HL-60/S4 (cell line): ENCODE results near the gene SH3PXD2A.

Source experiments
- in situ Hi-C: fragments of 300-500 bp; cut with MboI; formaldehyde crosslinking; loops from 2 replicates; pipeline ENCODE4 v1.14.3; 2022; ENCODE audit warnings: low sequenced_read_pairs

Gene SH3PXD2A

DNA sequence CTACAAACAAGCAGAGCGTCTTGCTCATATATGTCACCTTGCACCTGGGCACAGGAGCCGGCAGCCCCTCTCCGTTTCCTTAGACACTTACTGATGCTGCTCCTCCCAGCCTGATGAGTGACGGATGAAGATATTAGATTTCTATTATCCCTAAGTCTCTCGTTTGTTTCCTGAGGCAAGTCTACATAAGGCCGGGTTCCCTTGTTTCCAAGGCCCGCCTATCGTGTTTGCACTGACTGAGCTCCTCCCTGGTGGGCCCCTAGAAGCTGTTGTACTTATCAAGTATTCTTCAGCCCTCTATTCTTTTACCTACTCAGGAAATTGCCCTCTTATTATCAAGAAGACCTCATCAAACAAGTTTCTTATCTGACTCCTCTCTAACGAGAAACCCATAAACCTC, 18.5 kb downstream of the SH3PXD2A start:
- in situ Hi-C loops: no loop called here

DNA sequence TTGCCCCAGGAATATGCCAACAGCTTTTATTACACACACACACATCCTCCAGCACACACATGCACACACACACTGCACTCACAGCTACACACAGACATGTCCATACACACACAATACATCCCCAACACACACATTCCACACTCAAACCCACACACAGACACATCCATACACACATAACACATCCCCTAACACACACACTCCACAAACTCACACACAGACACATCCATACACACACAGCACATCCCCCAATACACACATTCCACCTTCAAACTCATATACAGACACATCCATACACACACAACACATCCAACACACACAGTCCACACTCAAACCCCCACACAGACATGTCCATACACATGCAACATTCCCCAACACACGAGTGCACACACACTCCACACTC, 19.1 kb downstream of the SH3PXD2A start:
- in situ Hi-C loops: no loop called here

DNA sequence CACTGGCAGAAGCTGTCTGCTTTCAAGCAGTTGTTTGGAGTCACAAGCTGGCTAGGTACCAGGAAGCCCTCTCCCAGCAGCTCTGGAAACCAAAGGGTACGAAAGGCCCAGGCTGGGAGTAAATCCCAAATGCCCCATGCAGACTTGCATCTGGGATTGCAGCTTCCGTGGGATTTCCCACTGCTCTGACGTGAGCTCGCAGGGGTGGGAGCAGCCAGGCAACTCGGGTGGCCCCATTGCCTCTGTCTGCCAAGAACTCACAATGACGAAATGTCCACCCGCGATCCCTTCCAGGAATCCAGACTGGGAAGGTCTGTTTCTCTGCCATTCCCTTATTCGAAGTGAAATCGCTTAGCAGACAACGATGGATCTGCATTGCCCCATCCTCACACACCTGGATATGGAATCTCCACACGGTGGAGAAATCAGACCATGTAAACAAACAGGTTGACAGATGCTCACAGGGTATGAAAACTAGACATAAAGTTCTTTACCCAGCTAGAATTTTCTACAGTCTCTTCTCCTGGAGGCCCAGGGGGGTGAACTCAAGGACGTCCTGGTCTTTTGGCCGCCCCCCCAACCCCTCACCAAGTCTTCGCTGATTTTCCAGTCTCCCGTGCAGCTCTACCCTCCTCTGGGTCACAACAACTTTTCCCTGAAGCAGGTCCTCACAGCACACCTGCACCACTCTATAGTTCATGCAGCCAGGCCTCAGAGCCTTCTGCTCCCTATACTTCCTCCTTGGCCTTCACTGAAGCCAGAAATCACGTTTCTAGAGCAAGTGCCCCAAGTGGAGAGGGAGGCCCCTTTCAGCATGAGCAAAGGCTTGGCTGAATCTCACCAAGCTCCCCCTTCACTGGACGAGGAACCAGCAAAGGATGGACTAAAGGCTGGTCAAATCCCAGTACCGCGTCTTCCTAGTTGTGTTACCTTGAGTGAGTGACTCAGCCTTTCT, 20.0 kb downstream of the SH3PXD2A start:
- in situ Hi-C loops: no loop called here

DNA sequence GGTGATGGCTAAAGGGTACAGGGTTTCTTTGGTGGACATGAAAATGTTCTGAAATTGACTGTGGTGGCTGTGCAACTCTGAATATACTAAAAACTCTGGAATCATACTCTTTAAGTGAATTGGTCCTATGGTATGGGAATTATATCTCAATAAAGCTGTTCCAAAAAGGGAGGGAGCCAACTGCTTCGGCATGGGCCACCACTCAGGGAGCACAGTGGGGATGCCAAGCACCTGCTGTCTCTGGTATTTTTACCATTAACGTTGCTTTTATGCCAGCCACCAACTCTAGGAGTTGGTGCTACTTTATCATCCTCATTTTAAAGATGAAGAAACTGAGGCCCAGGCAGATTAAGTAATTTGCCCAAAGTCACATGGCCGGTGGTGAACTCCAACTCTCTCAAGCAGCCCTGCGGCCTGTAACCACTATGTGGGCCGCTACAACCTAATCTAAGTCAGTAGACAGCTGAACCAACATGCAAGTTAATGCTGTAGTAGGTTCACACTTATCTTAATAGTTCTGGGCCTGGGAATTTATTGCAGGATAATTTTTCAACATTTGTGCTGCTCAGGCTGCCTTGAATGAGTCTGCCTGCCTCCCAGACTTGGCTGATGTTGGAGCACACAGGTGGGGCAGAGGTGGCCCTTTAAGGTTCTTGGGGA, 20.8 kb downstream of the SH3PXD2A start:
- in situ Hi-C loops: no loop called here

DNA sequence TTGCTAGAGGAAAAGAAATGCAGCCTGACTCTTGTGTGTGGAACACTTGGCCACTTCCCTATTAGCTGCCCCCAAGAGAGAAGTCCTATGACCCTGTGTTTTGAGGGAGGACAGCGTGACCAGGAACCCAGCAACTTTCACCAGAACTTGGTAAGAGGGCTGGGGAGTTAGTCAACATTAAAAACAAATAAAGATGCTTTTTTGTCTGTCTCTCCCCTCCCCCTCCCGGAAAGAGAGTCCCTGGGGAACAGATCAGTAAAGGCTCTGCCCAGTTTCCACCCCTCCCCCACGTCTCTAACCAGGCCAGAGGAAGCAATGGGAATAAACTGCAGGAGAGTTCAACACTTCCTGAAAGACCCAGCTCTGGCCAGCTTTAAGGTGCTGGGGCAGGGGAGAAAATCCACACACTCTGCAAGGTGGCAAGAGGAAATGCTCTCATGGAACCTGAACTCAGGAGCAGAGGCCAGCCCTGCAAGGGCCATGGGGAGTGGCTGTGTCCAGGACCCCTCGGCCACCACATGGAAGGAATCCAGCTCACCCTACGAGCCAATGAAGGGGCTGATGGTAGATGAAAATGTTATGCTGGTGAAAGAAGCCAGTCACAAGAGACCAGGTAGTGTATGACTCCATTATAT, 21.5 kb downstream of the SH3PXD2A start:
- in situ Hi-C loops: no loop called here

DNA sequence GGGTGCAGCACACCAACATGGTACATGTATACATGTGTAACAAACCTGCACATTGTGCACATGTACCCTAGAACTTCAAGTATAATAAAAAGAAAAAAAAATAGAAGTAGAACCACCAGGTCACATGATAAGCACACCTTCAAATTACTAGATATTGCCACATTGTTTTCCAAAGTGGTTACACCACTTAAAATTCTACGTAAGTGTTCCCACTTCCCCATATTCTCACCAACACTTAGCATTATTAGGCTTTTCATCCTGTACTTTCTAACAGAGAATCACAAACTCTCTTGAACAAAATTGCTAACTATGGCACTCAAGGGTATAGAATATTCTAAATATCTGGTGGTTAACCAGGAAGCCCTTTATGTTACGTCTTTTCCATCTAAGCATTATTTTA, 22.6 kb downstream of the SH3PXD2A start:
- in situ Hi-C loops: no loop called here

DNA sequence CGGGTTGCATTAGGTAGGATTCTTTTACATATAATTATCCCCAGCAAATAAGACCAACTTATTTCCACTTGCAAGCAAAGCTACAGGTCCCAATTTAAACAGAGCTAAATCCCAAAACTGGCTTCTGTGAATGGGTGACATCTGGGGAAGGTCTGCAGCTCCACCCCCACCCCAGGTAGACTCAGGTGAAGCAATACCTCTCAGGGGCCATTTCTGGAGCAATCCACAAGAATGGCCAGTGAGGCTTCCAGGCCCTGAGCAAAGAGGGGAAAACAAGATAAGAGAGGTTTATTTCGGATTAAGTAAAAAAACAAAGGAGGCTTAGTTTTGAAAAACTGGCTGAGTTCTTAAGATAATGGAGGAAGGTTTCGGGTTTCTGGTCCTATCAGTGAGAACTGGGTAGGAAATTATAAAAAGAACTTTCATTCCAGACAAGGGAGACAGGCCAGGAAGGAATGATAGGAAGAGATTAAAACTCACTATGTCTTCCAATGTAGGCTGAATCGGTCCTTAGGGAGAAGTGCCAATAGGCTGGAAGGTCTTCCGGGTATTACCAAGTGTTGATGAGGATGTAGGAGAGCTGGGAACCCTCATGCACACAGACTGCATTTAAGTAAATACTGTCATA, 25.4 kb downstream of the SH3PXD2A start:
- in situ Hi-C loops: no loop called here

DNA sequence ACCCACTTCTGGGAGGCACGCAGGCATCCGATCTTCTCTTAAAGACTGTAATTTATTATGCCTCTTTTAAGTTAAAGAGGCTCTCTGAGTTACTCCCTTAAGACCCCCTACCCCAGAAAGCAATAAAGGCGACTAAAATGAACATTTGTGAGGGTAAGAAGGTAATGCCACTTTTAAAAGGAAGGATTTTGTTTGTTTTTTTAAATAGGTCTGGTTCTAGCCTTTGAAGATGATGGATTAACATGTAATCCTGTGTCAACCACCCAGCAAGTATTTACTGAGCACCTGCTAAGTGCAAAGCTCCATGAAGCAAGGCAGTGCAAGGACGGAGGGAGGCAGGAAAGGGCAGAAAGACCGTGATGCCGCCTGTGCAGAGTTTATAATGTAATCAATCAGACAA, 26.1 kb downstream of the SH3PXD2A start:
- in situ Hi-C loops: no loop called here

DNA sequence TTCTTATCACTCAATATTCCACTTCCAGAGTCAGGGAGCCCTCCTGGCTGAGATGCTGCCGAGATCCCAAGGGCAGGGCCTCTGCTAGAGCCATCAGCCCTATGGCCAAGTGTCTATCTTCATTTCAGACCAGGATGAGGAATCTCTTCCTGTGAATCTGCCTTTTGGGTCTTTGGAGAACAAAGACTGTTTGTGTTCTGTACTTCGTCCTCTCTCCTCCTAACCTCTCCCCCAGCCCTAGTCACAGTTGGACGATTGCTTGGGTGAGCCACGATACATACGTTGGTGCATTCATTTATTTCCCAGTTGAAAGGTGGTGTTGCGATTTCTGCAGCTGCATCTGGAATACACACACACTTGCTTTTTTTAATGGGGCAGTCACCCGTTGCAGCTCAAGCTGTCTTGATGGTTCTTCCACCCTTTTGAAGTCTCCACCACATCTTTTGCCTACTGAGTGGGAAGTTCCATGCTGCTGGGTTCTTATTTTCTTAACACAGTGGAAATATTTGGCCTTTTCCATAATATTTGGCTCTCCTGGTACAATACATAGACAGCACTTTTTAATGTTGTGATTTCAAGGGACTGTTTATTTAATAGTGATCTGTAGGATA, 26.7 kb downstream of the SH3PXD2A start:
- in situ Hi-C loops: no loop called here

DNA sequence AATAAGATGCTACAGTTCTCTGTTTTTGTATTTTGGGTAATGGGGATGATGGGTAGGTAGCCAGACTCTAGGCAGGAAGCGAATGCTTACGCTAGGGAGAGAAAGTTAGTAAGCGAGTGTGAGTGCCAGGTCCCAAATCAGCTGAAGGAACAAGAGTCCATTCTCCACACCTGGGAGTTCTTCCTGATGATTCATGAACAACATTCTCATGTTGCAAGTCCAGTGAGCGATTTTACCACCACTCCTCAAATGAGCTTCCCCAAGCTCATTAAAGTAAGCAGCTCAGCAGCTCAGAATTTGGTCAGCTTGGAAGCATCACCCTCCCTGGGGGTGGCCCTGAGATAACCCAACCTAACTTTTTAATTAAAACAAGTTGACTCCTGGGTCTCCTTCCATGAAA, 27.3 kb downstream of the SH3PXD2A start:
- in situ Hi-C loops: no loop called here

DNA sequence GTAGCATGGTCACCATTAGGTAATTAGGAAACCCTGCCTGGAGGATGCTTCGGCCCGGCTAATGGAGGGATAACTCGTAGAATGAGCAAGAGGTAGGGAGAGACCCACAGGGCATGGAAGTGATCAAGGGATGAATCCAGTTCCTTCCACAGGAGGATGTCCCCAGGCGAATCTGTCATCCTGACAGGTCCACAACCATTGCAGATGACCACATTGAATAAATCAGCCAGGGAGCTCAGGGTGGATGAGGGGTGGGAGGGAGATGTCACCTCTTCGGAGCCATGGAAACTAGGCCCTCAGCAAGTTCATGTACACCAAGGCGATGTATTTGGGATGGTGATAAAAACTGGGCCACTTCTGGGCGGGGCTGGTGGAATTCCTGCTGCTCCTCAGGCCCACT, 28.5 kb downstream of the SH3PXD2A start:
- in situ Hi-C loops: no loop called here

DNA sequence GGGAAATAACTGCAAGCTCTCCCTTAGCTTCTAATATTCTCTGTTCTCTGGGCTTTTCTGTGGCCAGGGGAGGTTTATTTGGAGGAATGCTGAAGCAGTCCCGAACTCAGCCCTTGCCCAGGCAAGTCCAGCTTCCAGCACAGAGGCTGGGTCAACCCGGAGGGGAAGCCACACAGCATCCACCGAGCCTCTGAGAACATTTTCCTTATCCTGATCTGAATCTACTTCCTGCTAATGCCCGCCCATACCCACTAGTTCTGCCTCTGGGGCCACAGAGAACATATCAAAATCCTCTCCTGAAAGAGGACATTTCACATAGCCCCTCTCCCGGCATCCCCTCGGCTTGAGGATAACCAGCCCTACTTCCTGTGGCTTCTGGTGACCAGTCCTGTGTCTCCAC, 31.1 kb downstream of the SH3PXD2A start:
- in situ Hi-C loops: no loop called here

DNA sequence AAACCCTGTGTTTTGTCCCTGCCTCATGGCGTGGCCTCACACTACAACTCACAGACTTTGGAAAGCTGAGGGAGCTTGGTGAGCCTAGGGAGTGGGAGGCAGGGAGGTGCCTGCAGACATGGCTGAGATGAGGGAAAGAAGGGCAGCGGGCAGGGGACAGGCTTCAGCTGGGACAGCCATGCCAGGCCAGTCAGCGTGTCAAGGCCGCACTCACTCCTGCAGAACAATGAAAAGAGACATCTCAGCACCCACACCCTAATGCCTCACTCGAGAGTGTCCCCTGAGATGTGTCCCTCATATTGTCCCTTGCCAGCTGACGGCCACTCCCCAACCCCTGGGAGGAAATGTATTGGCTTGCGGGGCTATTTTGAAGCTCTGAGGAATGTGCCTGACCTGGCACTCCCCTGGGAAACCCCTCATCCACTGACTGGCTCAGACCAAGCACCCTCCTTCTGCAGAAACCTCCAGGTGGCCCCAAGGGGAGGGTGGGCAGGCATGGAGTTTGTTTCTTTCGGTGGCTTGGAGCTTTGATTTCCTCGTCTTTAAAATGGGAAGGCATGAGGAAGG, 31.6 kb downstream of the SH3PXD2A start:
- in situ Hi-C loops: no loop called here

DNA sequence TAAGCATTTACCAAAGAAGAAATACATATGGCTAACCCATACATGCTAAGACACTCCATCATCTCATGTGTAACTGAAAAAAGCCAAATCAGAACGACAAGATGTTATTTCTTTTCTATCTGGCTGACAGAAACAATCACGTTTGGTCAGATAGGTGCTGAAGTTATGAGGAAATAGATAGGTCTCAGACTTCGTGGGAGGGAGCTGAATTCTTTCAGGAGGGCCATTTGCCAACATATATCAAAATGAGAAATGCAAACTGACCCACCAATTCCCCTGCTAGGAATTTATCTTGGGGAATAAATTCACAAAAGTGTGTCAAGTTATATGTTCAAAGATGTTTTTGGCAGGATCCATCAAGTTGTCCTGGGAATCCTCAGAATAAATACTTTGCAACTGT, 32.6 kb downstream of the SH3PXD2A start:
- in situ Hi-C loops: no loop called here

DNA sequence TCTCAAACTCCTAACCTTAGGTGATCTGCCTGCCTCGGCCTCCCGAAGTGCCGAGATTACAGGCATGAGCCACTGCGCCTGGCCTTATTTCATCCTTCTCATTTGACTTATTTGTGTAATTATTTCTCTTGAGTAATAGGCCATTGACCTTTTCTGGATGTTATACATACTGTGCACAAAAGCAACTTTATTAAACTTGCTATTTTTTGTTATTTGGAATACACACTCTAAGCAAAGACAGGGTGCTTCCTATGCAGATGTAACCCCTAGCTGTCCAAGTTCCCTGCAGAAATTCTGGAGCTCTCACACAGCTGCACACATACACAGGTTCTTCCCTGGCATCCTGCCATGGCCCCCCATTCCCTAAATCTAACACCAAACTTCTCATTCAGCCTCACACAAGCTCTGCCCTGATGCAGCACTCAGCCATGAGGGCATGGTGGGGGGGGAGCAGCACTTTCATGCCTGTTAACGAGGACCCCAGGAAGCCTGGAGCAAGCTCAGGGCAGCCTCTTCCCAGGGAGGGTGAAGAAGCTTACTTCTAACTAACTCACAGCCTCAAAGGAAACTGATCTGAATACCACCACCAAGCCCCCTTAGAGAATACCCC, 33.2 kb downstream of the SH3PXD2A start:
- in situ Hi-C loops: no loop called here

DNA sequence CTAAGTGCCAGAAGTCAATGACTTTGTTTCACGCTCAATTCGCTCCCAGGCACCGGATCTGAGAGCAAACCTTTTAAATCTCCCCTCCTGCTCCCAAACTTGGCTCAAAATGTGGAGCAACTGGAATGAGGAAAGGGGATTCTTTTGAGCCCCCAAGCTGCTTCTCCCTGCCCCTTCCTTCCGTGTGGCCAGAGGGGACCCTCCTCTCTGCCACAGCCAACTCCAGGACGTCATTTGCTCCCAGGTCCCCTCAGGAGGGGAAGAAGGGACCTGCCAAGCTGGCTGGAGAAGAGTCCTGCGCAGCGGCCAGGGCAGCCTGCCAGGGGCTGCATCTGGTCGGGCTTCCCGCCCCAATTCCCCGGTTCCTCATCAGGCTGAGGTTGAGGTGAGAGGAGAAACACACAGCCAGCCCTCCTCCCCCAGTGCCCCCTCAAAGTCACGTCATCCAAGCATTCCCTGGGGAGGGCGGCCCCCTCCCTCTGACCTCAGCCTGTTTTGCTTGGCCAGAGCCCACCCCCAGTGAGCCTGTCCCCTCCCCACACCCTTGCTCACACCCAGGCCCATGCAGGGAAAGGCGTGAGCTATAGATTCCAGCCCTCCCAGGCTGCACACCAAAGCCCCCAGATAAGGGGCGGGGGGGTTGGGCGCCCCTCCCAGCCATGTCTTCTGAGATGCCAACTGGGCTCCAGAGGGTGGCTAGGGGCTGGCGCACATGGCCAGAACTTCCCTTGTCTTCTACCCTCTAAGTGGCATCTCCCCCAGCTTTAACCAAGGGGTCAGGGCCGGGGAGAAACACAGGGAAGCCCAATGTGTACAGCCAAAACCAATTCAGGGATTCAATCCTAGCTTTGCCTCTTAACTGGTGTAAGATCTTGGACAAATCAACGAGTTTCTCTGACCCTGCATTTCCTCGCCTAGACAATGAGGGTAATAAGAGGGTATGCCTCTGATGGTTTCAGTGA, 35.0 kb downstream of the SH3PXD2A start:
- in situ Hi-C loops: no loop called here

DNA sequence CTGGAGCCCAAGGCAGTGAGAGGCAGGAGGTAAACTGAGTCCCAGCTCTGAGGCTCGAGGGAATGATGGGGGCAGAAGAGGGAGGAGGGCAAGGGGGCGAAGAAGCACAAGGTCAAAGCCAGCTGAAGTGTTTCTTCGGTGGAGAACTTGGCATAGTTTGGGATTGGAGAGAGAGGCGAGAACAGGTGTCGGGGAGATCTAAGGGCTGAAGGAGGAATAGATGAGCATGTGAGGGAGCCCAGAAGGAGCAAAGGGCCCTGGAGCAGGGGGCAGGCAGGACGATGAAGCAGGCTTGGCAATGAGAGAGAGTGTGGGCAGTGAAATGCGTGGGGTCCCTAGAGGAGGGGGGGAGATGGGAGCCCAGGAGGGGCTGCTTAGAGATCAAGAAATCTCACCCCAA, 35.9 kb downstream of the SH3PXD2A start:
- in situ Hi-C loops: no loop called here

DNA sequence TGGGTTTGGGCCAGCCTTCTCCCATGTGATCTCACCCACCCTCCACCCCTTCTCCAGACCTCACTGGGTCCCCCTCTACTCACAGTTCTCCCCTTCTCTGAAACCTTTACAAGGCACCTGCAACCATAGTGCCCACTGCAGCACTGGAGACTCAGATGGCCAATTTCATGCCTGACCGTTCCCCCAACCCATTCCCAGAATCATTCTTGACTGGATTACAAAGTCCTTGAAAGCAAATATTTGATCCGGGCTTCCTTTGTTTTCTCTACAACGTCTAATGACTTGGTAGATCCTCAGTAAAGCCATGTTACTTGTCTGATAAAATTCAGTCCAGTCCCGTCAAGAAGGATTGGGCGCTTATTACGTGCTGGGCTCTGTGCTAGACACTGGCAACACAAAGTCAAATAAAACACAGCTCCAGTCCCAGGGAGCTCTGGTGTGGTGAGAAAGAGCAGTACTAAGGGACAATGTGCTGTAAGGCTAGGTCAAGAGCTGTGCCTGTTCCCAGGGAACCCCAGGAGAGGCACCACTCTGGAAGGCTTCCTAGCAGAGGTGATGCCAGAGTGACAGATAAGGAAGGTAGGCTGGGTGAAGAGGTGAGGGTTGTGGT, 36.5 kb downstream of the SH3PXD2A start:
- in situ Hi-C loops: no loop called here

DNA sequence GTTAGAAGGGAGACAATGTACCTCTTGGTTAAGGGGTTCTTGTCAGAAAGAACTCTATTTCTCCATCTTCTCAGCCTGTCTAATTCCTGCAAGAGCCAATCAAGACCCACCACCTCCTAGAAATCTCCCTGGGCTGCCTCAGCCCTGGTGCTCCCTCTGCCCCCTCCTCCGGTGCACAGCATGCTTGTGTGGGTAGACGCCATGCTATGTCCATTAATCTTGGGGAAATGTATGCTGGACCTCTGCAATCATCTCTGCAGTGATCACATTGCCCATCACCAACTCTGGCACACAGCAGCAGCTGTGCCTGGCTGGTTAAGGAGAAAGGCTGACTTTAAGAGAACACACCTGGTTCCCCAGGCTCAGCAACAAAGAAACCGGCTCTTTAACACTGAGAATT, 37.3 kb downstream of the SH3PXD2A start:
- in situ Hi-C loops: no loop called here
